Subcutaneous adipose tissue (tissue), 4 donors: ENCODE measurements around the gene PRSS1. TPM values are rescaled to one million over a fixed set of nuclear protein-coding genes. Genes with fewer than 3 reads are reported as not detected.

Experiments used
- CTCF ChIP-seq: fragments of 450-650 bp; IDR thresholded peaks from one replicate; pipeline ENCODE4 v1.5.1; 2016; ENCODE audit warnings: low read depth, mild to moderate bottlenecking, control low read depth, antibody characterized with exemption, moderate library complexity
- total RNA-seq, 4 donors: library from RNA; depleted of rRNA; stranded (reverse); fragments of >200 nt; gene quantifications; one replicate each; pipeline ENCODE4 v1.1.0, GENCODE V29; 2016

Gene PRSS1
- total RNA-seq, 4 donors from 2014 or later: not detected

GRCh38 chr7:142776206-142776844, 27.1 kb downstream of the PRSS1 start:
- TF ChIP-seq CTCF: no peak

- TF ChIP-seq CTCF: no peak
These were observed 28.0 kb downstream of the PRSS1 start for GRCh38 chr7:142777318-142777717.

GRCh38 chr7:142782922-142783900, 33.9 kb downstream of the PRSS1 start:
- no peak for TF ChIP-seq CTCF

- no peak for TF ChIP-seq CTCF
These were observed 34.8 kb downstream of the PRSS1 start for GRCh38 chr7:142784096-142784495.

- no peak for TF ChIP-seq CTCF
These were observed 35.4 kb downstream of the PRSS1 start for GRCh38 chr7:142784716-142785115.

- TF ChIP-seq CTCF: no peak
These were observed 36.6 kb downstream of the PRSS1 start for GRCh38 chr7:142785841-142786250.

- no peak for TF ChIP-seq CTCF
These were observed 37.9 kb downstream of the PRSS1 start for GRCh38 chr7:142787034-142787768.
